ENCODE measurements around the gene VPS16. TPM values are rescaled to one million over a fixed set of nuclear protein-coding genes. Genes with fewer than 3 reads are reported as not detected.

The VPS16 gene
- total and polyA plus RNA-seq, 2 donors (not counting 1 experiment from before 2014, with no cell fraction given), result 63.0 to 68.2 TPM

DNA sequence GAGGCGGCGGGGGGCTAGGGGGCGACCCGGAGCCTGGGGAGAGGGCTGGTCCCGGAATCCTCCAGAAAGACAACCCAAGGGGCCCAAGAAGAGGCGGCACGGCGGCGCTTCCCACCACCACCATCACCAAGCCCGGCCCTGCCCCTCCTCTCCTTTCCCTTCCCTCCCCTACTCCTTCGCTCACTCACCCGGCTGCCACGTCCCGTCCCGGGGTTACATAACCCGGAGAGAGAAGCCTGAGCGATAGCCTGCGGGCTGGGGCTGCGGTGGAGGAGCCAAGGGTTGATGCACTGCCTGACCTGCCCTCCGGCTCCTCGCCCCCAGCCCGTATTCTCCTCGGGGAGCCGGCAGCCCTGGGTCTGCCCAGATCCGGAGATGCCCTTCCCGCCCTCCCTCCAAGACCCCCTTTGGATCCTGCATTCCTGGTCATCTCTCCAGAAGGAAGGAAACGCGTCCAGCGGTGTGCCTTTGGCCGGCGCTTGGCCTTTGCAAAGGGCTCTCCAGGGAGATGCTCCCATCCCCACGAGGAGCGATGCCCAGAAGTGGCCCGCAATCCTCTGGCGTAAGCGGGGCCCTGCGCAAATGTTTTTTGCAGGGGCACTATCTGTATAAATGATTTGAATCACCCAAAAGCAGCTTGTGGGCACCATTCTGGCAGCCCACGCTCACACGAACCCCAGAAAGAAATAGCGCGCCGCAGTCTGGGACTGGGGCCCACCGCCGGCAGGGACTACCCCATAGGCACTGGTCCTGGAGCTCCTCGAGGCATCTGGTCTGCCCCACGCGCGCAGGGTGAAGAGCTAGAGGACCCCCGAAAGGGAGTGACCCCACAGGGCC is 35.5 kb upstream of the VPS16 start:
- Histone ChIP-seq H3K4me3 (ENCODE audit: control extremely low read depth in 1 of 5, extremely low read depth in 1 of 5, insufficient read depth in 1 of 5, low read depth in 2 of 5, low read length in 4 of 5) (no peak overlapping the region), H3K4me1 (ENCODE audit: control insufficient read depth in 2 of 2, insufficient read depth in 2 of 2, low read length in 2 of 2) (peaks cover 11 to 12% of the 10 kb centered on the region in 2 donors), H4K20me1 (ENCODE audit: control insufficient read depth, insufficient read depth, low read length, poor library complexity, severe bottlenecking) (no peaks in the 10 kb centered on the region), H3K9me3 (ENCODE audit: control extremely low read depth in 1 of 3, control insufficient read depth in 2 of 3, insufficient read depth in 1 of 3, low read length in 2 of 3) (peaks cover 0 to 7% (median 0%) of the 10 kb centered on the region in 3 donors), H3K9ac (ENCODE audit: low read length) (no peak overlapping the region), H3K36me3 (replicated peaks in 1 of 2; ENCODE audit: control extremely low read depth in 1 of 2, control insufficient read depth in 1 of 2, extremely low read depth in 1 of 2, insufficient read depth in 2 of 2, low read length in 1 of 2) (no peaks in the 10 kb centered on the region), H2AFZ (ENCODE audit: insufficient read depth, low read depth, low read length, poor library complexity, severe bottlenecking) (no peak overlapping the region), H3K79me2 (ENCODE audit: control insufficient read depth, insufficient read depth, low read length) (no peaks in the 10 kb centered on the region), H3K27ac (ENCODE audit: low read length in 2 of 2) (no peak overlapping the region), H3K4me2 (replicated peaks; ENCODE audit: low read depth, low read length, poor library complexity, severe bottlenecking) (no peak overlapping the region), H3K27me3 (replicated peaks in 1 of 4; ENCODE audit: control extremely low read depth in 1 of 4, control insufficient read depth in 3 of 4, insufficient read depth in 4 of 4, low read length in 3 of 4) (peaks cover 0 to 38% (median 13%) of the 10 kb centered on the region in 4 experiments)
- Mint-ChIP-seq H3K27ac (no peak overlapping the region), H3K4me3 (no peak overlapping the region), H3K4me1 (peaks cover 13% of the 10 kb centered on the region), H3K9me3 (ENCODE audit: insufficient read depth) (no peaks in the 10 kb centered on the region), H3K27me3 (peaks cover 59% of the 10 kb centered on the region)
- WGBS (ENCODE audit: insufficient coverage), result 20% methylated on average over 46 of the region's 49 CpGs
- CTCF ChIA-PET, result no interaction called here
- DNase-seq (no peak), ATAC-seq (ENCODE audit: low read depth) (no peak)
- POLR2A ChIA-PET, result no interaction called here
- intact Hi-C loops (cut with micrococcal nuclease), result no loop called here
- TF ChIP-seq CTCF (IDR thresholded peaks at IDR 0.05) (no peak), EZH2 (IDR thresholded peaks at IDR 0.05; ENCODE audit: borderline replicate concordance, insufficient read depth, low read depth, low read length, poor library complexity, severe bottlenecking) (no peak)

DNA sequence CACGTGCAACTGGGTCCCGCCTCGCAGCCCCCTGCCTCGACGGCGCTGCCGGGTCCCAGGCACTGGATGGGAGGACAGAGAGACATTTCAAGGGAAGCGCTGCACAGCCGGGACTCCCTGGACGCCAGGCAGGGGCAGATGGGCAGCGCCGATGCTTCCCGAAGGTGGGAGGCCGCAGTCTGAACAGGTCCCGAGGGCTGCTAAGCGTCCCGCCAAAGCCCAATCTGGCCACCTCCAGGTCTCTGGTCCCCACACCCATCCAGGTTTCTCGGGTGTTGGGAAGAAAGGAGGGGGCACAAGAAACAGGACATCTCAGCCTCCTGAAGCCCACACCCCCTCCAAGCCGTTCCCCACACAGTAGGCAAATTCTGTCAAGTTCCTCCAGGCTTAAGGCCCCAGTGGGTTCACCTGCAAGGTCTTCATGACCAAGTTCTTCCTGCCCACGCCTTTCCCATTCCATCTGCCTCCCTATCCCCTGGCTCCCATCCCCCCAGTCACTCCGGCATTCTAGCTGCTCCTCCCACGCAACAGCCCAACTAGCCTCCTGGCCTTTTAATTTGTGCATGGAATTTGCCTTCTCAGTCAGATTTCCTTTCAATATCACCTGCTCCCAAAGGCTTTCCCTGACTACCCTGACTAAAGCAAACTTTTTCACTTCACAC is 34.7 kb upstream of the VPS16 start:
- Mint-ChIP-seq H3K27me3 (peaks cover 56% of the 10 kb centered on the region), H3K9me3 (ENCODE audit: insufficient read depth) (no peaks in the 10 kb centered on the region), H3K4me3 (no peak overlapping the region), H3K27ac (no peak overlapping the region), H3K4me1 (peaks cover 9% of the 10 kb centered on the region)
- Histone ChIP-seq H3K4me3 (ENCODE audit: control extremely low read depth in 1 of 5, extremely low read depth in 1 of 5, insufficient read depth in 1 of 5, low read depth in 2 of 5, low read length in 4 of 5) (no peak overlapping the region), H3K9me3 (ENCODE audit: control extremely low read depth in 1 of 3, control insufficient read depth in 2 of 3, insufficient read depth in 1 of 3, low read length in 2 of 3) (peaks cover 0 to 6% (median 0%) of the 10 kb centered on the region in 3 donors), H3K79me2 (ENCODE audit: control insufficient read depth, insufficient read depth, low read length) (no peaks in the 10 kb centered on the region), H3K4me1 (ENCODE audit: control insufficient read depth in 2 of 2, insufficient read depth in 2 of 2, low read length in 2 of 2) (peaks cover 7 to 8% of the 10 kb centered on the region in 2 donors), H3K4me2 (replicated peaks; ENCODE audit: low read depth, low read length, poor library complexity, severe bottlenecking) (no peak overlapping the region), H2AFZ (ENCODE audit: insufficient read depth, low read depth, low read length, poor library complexity, severe bottlenecking) (no peak overlapping the region), H3K9ac (ENCODE audit: low read length) (no peak overlapping the region), H3K36me3 (replicated peaks in 1 of 2; ENCODE audit: control extremely low read depth in 1 of 2, control insufficient read depth in 1 of 2, extremely low read depth in 1 of 2, insufficient read depth in 2 of 2, low read length in 1 of 2) (no peaks in the 10 kb centered on the region), H3K27ac (ENCODE audit: low read length in 2 of 2) (no peak overlapping the region), H3K27me3 (replicated peaks in 1 of 4; ENCODE audit: control extremely low read depth in 1 of 4, control insufficient read depth in 3 of 4, insufficient read depth in 4 of 4, low read length in 3 of 4) (peaks cover 0 to 32% (median 13%) of the 10 kb centered on the region in 4 experiments), H4K20me1 (ENCODE audit: control insufficient read depth, insufficient read depth, low read length, poor library complexity, severe bottlenecking) (no peaks in the 10 kb centered on the region)
- ChIA-PET CTCF (no interaction called here), POLR2A (no interaction called here)
- 74% methylated on average over 22 of the region's 22 CpGs for WGBS (ENCODE audit: insufficient coverage)
- no peak for TF ChIP-seq EZH2 (IDR thresholded peaks at IDR 0.05; ENCODE audit: borderline replicate concordance, insufficient read depth, low read depth, low read length, poor library complexity, severe bottlenecking)
- TF ChIP-seq CTCF (IDR thresholded peaks at IDR 0.05), result no peak
- ATAC-seq (ENCODE audit: low read depth) (no peak), DNase-seq (no peak)
- intact Hi-C loops (cut with micrococcal nuclease), result no loop called here
